Measurements from ENCODE around the gene ASS1. TPM values are rescaled to one million over a fixed set of nuclear protein-coding genes. Genes with fewer than 3 reads are reported as not detected.

The ASS1 gene
- total RNA-seq, 1 donor from 2014 or later = 1.9 TPM

DNA sequence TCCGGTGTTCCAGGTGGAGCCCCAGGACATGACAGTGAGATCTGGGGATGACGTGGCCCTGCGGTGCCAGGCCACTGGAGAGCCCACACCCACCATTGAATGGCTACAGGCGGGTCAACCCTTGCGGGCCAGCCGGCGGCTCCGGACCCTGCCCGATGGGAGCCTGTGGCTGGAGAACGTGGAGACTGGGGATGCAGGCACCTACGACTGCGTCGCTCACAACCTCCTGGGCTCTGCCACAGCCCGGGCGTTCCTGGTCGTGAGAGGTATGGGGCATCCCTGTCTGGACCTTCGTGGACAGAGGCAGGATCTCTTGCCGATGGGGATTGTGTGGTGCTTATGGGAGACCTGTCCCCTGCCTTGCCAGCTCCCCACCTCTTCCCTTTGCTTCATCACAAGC lies 26.0 kb upstream of the ASS1 start:
- intact Hi-C loops (cut with micrococcal nuclease) = no loop called here

- intact Hi-C loops (cut with micrococcal nuclease) = no loop called here
Observed at GRCh38 chr9:130419521-130420035, 25.2 kb upstream of the ASS1 start.

DNA sequence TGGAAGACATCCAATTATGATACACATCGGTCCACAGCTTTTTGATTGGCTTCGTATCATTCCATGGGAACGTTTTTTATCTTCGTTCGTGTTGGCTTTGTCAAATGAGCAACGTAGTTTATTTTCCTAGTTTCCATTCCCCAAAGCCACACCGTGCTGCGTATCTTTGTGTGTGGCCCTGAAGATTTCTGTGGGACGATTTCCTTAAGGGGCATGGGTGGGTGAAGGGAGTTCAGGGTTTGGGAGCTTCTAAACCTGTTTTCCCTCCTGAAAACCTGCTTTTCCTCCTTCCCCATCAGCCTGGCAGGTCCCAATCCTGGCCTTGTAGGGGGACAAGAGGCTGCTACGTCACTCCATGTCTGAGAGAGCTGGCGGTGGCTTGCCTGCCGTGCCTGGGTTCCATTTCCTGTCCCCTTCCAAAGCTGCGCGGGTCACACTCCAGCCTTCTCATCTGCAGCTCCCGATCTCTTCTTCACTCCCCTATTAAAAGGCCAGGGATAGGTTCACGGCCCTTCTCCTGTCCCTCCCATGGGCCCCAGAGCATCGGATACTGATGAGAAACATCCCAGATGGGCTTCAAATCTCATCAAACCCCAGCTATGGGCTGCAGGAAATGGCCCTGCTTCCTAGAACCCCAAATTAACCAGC lies 23.5 kb upstream of the ASS1 start:
- intact Hi-C loops (cut with micrococcal nuclease) = no loop called here

GRCh38 chr9:130421802-130422276 lies 22.9 kb upstream of the ASS1 start:
- intact Hi-C loops (cut with micrococcal nuclease) = no loop called here

DNA sequence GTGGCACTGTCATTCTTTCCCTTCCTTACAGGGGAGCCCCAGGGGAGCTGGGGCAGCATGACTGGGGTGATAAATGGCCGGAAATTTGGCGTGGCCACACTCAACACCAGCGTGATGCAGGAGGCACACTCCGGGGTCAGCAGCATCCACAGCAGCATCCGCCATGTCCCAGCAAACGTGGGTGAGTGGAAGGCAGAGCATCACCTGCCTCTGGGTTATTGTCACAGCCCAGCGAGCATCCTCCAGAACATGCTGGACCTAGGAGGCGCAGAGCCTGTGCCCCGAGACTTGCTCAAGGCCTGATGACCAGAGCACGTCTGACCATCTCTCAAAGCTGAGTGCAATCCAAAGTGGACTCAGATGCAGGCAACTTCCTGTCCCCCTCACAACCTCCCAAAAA lies 22.2 kb upstream of the ASS1 start:
- intact Hi-C loops (cut with micrococcal nuclease) = no loop called here

- intact Hi-C loops (cut with micrococcal nuclease) = no loop called here
Observed at GRCh38 chr9:130423272-130423671, 21.5 kb upstream of the ASS1 start.

- intact Hi-C loops (cut with micrococcal nuclease) = no loop called here
Observed at GRCh38 chr9:130424595-130425454, 19.9 kb upstream of the ASS1 start.

DNA sequence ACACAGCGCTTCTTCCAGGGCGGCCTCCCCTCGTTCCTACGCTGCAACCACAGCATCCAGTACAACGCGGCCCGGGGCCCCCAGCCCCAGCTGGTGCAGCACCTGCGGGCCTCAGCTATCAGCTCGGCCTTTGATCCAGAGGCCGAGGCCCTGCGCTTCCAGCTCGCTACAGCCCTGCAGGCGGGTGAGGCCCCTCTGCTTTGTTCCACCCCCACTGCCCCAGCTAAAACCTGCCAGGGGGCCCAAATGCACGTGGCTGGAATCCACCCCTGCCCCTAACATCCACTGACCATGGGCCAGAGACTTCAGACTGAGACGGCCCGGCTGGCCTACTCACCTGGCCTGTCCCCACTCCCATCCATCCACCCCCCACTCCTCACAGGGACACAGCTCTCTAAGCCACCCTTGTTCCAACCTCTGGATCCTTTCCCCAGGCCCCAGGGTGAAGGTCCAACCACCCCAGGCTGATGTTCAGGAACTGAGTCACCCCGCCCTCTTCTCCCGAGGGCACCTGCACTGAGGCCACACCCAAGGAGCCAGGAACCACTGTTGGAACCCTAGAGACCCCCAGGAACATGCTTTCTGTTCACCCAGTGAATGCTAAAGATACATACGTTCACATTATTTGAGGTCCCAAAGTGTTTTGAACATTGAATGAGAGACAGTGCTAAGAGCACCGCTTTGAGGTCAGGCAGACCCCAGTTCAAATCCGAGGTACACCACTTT lies 18.9 kb upstream of the ASS1 start:
- intact Hi-C loops (cut with micrococcal nuclease) = no loop called here

DNA sequence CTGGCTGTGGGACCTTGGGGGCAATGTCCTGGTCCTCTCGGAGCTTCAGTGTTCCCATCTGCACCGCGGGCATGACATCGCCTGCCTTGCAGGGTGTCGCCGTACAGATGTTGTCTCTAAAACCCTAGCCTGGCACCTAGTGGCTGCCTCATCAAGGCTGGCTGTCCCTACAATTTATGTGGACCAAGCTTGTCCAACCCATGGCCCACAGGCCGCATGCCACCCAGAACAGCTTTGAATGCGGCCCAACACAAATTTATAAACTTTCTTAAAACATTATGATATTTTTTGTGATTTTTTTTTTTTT lies 18.3 kb upstream of the ASS1 start:
- intact Hi-C loops (cut with micrococcal nuclease) = no loop called here

DNA sequence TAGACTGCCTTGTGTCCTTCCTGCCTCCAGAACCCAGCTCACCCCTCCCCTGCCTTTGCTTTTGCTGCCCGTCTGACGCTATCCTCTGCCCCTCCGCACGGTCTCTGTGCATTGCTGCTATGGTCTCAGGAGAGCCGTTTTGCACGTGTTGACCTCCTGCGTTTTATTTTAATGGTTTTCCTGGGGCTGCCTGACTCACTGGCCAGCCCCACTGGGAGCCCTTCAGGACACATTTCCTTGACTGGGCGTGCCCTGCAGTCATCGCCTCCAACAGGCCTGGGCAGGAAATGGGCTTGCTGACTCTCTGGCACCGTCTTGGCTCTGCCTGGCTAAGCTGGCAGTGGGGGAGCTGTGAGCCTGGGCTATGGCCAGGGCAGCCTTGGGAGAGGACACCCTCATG lies 17.9 kb upstream of the ASS1 start:
- intact Hi-C loops (cut with micrococcal nuclease) = no loop called here

GRCh38 chr9:130427326-130427725 lies 17.4 kb upstream of the ASS1 start:
- intact Hi-C loops (cut with micrococcal nuclease) = no loop called here

DNA sequence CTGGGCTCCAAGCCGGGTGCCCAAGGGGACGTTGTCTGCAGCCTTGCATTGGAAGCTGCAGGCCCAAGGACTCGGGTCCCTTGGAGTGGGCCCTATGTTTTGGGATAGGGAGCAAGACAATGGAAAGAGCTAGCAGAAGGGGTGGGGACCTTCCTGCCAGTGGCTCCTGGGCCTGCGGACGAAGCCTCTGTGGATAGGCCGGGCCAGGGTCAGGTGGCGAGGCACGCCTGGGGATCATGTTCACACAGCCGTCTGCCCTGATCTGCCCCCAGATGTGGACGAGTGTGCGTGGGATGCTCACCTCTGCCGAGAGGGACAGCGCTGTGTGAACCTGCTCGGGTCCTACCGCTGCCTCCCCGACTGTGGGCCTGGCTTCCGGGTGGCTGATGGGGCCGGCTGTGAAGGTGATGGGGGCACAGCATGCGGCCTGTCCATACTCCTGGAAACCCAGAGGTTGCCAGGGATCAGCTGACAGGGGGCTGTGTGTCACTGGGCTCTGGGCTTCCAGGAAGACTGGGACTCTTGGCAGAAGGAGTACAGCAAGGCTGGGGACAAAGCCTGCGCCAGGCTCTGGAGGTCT lies 16.6 kb upstream of the ASS1 start:
- intact Hi-C loops (cut with micrococcal nuclease) = no loop called here

- intact Hi-C loops (cut with micrococcal nuclease) = no loop called here
Observed at GRCh38 chr9:130429381-130429780, 15.4 kb upstream of the ASS1 start.

DNA sequence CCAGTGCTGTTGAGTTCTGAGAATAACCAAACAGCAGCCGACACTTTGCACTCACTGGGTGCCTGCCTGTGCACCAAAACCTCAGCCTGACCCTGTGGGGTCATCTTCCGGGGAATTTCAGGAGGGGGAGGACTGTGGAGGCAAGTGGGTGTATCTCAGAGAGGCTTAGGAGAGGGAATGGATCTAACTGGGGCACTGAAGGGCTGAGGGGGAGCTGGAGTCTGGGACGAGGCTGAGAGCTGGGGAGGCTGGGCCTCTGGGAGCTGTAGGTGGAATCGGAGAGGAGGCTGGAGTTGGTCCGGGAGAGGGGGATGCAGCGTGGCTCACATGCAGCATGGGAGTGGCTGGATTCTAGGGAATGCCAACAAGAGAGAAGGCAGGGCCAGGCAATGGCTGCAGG lies 14.9 kb upstream of the ASS1 start:
- intact Hi-C loops (cut with micrococcal nuclease) = no loop called here

- intact Hi-C loops (cut with micrococcal nuclease) = no loop called here
Observed at GRCh38 chr9:130430232-130430631, 14.5 kb upstream of the ASS1 start.

DNA sequence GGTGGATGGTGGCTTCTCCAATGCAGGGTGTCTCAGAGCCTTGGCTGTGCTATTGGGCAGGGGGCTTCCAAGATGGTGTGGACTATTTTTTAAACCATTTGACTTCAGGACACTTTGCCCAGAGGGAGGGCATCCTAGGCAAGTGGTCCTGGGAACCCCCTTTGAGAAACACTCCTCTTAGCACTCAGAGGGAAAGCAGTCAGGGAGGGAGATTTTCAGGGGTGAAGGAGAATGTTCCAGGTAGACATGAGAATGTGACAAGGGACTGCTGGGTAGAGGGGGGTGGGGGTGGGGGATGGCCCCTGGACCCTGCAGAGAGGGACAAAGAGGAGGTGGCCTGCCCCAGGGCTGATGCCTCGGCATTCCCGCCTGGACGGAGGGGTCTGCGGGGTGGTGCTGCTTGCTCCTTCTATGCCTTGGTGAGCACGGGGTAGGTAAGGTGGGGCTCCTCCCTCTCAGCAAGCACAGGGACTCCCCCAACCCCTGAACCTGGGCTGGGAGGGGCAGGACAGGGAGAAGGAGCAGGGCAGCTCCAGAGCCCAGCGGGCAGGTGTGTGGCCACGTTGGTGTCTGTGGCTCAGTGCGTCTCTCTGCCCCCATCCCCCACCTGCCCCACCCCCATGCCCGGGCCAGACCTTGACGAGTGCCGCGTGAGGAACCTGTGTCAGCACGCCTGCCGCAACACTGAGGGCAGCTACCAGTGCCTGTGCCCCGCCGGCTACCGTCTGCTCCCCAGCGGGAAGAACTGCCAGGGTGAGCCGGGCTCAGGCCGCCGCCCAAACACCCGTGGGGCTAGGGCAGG lies 13.8 kb upstream of the ASS1 start:
- intact Hi-C loops (cut with micrococcal nuclease) = no loop called here

DNA sequence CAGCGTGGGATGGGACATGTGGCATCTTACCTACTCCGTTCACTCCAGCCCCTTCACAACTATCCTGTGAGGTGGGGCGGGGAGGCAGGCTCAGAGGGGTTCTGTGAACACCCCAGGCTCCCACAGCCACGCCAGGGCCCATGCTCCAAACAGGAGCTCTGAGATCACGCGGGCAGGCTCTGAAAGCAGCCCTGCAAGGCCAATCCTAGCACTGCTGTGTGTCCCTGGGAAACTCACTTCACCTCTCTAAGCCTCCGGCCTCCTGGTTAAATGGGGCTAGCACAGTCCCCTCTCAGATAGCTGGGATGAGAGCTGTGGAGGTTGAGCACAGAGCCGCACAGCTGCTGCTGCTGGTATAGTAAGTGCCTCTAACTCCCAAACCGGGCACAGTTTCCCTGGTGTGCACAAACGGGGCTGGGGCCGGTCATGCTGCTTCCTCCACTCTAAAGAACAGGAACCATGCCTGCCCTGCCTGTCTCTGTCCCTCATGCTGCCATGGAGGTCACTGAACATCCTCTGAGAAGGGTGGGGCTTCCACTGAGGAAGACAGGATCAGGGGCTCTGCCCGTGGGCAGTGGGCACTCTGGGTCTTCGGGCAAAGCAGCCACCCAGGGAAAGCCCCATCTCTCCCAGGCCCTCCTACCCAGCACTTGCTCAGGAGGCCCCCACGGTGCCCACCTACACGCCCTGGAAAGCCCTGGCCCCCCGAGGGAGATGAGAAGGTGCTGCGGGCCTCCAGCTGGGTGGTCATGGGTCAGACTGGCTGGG lies 13.0 kb upstream of the ASS1 start:
- intact Hi-C loops (cut with micrococcal nuclease) = no loop called here

- intact Hi-C loops (cut with micrococcal nuclease) = no loop called here
Observed at GRCh38 chr9:130432362-130432761, 12.4 kb upstream of the ASS1 start.

GRCh38 chr9:130432796-130433167 lies 12.0 kb upstream of the ASS1 start:
- intact Hi-C loops (cut with micrococcal nuclease) = no loop called here

All from T-helper 2 cell treated with Interferon-gamma antibody and Interleukin-4, amounts not matched to agents 100 ng/mL and 5 ng/mL, for 36 hours (primary cell).